Stimulated activated CD8-positive, alpha-beta memory T cell treated with anti-CD3 and anti-CD28 coated beads, Interleukin-15, amount 100 ng/mL, for 1 hour (primary cell): ENCODE results near the gene CPLX1.
"Not testable (repeated sequence)": the region's sequence is repeated elsewhere in the genome, so short reads cannot be mapped to it uniquely, and the experiment has no call there.

ENCODE experiments used
- DNase-seq: peaks from one replicate; pipeline ENCODE4 v3.0.0-alpha.2; 2020; ENCODE audit warnings: low read depth

Gene CPLX1

DNA sequence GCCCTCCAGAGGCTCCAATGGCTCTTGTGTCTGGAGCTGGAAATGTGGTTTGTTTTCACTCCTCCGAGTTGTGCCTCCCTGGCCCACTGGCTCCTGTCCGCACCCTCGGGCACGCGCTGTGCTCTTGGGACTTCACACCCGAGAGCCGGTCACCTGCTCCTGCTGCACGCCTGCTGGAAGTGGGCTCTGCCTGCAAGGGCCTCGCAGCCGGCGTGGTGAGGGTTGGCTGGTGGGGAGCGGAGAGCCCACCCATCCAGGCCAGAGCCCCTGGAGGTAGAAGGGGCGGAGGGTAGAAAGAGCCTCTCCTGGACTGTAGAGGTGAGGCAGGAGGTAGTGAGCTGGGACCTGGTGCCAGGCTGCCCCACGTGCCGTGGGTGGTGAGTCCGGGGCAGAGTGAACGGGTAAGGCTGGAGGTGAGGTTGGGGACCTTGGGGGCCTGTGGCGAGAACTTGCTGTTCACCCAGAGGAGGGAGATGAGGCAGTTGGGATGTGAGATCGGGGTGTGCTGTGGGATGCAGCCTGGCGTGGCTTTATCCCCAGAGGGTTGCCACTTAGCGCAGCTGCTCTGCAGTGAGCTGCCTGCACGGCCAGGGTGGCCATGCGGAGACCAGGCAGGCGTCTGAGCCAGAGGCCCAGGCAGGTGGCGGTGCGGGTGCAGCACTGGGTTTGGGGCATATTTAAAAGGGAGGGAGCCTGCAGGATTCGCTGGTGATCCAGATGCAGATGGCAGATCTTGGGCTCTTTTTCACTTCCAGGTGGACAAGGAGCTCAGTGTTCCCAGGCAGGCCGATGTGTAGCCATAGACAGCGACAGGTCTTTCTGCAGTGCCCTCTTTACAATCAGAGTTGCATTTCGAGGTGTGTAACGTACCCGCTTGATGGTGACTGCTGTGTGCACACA lies 71.5 kb downstream of the CPLX1 start:
- DNase-seq, result no peak

- not testable (repeated sequence) for DNase-seq
Measured at GRCh38 chr4:753186-753585, 72.7 kb downstream of the CPLX1 start.

GRCh38 chr4:752196-752861 lies 73.6 kb downstream of the CPLX1 start:
- DNase-seq, result no peak

- DNase-seq, result no peak
Measured at GRCh38 chr4:751676-752075, 74.3 kb downstream of the CPLX1 start.

DNA sequence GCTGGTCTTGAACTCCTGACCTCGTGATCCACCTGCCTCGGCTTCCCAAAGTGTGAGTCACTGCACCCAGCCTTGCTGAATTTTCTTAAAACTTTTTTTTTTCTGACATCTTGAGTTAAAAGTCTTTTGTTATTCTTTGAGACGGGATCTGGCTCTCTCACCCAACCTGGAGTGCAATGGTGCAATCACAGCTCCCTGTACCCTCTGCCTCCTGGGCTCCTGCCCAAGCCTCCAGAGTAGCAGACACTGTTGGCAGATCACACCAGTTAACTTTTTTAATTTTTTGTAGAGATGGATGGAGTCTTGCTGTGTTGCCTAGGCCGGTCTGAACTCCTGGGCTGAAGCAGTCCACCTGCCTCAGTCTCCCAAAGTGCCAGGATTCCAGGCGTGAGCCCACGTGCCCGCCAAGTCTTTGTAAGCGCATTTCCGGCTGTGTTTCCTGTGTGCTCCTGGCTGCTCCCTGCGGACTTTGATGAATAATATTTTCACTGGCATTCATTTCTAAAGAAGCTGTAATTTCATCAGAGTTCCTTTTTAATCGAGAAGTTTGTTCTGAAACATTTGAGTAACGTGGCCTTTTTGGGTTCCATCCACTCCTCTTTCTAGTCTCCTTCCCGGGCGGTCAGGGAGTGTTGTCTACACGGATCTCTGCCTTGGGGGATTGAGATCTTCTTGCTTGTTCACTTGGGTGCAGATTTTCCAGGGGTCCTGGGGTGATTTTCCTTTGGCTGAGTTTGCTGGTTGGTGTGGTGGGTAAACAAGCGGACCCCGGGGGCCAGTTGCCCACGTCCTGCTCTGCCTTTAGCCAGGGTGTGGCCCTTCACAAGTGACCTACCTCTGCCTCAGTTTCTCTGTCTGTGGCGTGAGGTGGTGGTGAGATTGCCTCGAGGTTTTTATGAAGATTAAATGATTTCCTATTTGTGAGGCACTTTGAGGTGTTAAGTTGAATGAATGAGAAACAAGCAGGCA lies 75.9 kb downstream of the CPLX1 start:
- no peak for DNase-seq

GRCh38 chr4:748461-748860 lies 77.5 kb downstream of the CPLX1 start:
- DNase-seq, result no peak

DNA sequence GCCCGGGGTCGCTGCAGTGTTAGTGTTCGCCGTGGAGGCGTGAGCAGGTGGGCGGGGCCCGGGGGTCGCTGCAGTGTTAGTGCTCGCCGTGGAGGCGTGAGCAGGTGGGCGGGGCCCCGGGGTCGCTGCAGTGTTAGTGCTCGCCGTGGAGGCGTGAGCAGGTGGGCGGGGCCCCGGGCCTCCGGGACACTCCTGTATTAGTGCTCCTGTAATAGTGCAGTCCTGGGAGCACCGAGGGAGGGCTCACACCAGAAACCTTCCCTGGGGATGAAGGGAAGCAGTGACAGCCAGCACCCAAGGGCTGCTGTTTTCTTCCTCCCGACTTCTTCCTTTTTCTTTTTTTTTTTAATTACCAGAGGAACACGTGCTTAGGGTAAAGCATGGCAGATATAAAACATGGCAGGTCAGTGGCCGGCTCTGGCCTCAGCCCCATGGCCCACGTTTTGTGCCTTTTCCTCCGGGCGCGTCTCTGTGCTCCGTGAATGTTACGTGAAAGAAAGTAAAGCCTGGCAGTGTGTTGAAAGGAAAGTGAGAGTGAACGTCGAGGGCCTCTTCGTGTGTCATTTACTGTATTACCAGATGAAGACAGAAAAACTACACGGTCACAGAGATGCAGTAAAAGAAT lies 78.3 kb downstream of the CPLX1 start:
- no peak for DNase-seq

DNA sequence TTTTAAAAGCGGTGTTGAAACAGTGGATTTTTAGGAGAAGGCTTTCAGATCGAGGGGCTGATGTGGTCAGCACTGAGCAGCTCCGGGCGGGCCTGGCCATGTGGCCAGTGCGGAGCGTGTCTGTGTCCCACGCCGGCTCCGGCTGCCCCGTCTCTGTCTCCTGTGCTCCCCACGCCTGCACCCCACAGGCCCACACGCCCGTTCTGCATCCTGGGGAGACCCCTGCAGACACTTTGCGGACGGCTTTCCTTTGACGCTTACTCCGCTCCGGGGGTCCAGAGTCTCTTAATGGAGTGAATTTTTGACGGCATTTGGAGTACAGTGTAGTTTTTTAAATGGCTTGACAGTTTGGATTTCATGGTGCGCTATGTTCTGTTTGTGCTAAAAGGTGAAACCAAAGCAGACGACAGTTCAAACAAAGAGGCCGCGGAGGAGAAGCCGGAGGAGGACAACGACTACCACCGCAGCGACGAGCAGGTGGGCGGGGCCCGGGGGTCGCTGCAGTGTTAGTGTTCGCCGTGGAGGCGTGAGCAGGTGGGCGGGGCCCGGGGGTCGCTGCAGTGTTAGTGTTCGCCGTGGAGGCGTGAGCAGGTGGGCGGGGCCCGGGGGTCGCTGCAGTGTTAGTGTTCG lies 81.6 kb downstream of the CPLX1 start:
- DNase-seq, result no peak

GRCh38 chr4:743463-744211 lies 82.3 kb downstream of the CPLX1 start:
- no peak for DNase-seq

DNA sequence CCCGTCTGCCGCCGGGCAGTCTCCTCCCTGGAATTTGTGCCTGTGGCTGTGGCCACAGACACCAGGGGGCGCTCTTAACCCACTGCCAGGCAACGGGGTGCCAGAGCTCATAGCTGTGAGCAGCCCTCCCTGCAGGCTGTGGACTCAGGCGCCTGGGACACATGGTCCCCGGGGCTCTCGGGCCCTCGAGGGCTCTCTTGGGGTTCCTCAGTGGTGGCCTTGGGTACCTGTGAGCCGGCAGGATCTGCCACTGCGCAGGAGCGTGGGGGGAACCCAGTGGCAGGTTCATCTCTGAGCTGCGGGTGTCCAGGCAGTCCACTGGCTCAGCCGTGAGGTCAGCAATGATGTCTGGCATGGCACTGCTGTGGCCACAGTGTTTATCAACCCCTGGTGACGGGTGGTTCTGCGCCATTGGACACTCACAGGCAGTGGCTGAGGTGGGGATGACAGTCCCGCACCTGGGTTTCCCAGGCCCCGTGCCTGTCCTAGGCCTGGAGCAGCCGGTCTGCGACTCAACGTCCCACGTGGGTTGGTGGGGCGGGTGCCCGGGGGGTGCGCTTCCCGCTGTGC lies 83.1 kb downstream of the CPLX1 start:
- DNase-seq, result peak; percentile 67

- no peak for DNase-seq
Measured at GRCh38 chr4:742096-742741, 83.7 kb downstream of the CPLX1 start.

DNA sequence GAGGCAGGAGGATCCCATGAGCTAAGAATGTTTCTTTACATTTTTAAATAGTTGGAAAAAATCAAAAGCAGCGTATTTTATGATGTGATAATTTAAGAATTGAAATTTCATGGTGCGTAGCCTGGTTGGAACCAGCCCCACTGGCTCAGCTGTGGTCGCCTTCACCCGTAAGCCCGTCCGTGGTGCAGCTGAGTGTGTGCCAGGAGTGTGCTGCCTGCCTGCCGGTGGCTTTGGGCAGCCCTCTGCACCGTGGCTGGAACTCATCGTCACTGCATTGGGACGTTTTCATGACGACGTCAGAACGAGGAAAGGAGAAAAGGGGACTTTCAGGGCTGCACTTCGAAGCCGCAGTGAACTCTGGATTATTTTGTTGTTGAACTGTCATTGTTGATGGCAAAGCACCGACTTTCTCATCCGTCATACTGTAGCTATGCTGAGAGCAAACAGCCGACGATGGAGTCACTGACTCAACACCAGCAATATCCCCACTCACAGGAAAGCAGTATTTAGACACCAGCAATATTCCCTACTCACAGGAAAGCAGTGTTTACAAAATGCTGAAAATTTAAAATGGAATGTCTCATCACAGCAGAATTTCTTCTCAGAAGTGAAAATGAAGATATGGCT lies 85.2 kb downstream of the CPLX1 start:
- DNase-seq, result no peak

DNA sequence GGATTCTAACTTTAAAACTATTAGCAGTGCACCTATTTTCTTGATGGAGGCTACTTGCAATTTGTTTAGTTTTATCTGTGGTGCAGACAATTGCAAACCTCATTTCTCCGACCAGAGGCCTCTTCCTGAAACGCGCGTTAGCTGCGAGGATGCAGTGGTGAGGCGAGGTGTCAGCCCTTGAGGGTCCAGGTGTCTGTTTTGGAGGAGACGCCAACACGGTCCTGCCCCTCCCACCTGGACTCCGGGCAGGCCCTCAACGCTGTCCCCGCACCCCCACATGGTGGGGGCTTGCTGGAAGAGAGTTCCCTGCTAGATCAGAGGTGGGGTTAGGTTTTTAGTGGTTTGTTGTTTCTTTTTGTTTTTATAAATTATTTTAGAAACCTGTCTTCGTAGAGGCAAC lies 85.9 kb downstream of the CPLX1 start:
- DNase-seq, result no peak

DNA sequence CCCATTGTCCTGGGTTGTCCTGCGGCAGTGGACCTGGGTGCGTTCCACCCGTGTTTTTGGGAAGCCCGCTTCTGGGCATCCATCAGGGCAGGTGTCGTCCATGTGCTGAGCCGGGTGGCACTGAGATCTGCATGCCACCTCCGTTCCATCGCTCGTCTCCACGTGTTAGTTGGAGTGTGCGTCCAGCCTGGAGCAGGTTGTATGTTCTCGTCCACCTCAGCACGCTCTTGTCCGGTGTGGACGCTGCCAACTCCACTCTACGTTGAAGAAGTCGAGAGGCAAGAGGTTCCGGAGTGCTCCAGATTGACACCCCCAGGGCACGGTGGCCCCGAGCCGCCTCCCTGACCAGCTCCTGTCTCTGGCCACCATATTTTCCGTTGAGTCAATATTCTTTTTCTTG lies 86.4 kb downstream of the CPLX1 start:
- DNase-seq, result no peak

GRCh38 chr4:738781-739280 lies 87.1 kb downstream of the CPLX1 start:
- no peak for DNase-seq

GRCh38 chr4:736561-736960 lies 89.4 kb downstream of the CPLX1 start:
- DNase-seq, result not testable (repeated sequence)

- DNase-seq, result no peak
Measured at GRCh38 chr4:735583-735982, 90.3 kb downstream of the CPLX1 start.
